GM18520 (cell line): ENCODE data around the gene IFIT1.
"Not testable (repeated sequence)": the region's sequence is repeated elsewhere in the genome, so short reads cannot be mapped to it uniquely, and the experiment has no call there.

Experiments used
- ATAC-seq: cut with Tn5 transposase; IDR thresholded peaks from one replicate; pipeline ENCODE4 v1.9.1; 2021; ENCODE audit not compliant: unreplicated experiment

Gene IFIT1

DNA sequence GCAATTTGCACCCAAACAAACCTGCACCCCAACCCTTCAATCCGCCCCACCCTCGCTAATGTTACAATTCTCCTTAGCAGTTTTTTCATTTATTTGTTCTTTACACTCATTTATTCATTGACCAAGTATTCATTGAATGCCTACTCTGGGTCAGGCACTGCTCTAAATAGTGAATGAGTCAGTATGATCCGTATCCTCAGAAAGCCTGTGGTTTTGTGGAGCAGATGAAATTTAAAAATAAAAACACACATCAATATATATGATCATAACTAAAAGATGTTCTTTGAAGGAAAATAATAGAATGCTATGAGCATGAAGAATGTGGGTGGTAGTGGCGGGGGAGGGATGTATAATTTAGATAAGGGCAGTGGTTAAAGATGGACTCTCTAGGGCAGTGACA lies 35.2 kb downstream of the IFIT1 start:
- ATAC-seq: no peak

DNA sequence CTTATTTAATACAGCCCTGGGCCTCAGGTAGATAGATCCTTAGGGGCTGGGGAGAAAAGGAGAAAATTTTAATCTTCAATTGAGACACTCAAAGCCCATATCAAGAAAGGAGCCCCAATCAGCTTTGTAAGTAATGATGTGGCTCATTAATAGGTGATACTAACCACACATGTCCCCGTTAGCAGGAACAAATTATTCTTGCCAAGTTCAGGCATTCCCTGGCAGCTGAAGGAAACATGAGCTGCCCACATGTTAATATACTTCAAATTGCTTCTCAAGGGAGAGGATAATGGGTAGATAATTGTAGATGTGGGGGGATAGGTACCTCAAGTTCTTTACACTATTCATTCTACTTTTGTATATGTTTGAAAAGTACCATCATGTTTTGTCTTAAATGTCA lies 36.5 kb downstream of the IFIT1 start:
- no peak for ATAC-seq

DNA sequence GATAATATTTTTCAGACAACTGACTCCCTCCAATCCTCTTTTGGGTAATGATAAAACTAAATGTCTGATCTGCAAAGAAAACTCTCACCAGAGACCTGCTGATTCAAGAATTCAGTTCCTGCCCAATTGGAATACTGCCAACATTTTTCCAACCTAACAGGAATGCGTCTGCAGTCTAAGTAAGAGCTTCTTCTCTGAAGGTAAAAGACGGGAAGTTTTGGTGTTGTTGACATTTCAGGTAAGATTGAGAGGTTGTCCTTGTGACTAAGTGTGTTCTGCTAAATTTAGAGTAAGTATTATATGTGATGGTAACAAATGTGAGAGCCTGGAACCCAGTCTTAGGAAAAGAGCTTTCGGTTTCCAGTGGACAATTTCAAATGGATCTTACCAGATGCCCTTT lies 39.6 kb downstream of the IFIT1 start:
- no peak for ATAC-seq

DNA sequence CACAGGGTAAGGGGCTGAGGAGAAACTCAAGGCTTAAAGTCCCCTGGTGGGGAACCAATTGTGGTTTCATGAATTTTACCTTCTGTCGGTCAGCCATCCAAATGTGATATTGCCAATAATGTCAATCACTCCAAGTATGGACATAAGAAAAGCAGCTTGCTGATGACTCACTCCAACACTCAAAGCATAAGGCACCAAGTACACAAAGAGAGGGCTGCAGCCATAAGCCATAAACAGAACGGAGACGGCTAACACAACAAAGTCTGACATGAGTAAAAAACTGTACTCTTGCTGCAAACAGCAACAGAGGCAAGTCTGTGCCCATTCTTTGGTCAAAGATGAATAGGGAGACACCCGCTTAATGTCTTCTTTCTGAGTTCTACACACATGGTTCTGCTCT lies 46.1 kb downstream of the IFIT1 start:
- ATAC-seq: no peak

DNA sequence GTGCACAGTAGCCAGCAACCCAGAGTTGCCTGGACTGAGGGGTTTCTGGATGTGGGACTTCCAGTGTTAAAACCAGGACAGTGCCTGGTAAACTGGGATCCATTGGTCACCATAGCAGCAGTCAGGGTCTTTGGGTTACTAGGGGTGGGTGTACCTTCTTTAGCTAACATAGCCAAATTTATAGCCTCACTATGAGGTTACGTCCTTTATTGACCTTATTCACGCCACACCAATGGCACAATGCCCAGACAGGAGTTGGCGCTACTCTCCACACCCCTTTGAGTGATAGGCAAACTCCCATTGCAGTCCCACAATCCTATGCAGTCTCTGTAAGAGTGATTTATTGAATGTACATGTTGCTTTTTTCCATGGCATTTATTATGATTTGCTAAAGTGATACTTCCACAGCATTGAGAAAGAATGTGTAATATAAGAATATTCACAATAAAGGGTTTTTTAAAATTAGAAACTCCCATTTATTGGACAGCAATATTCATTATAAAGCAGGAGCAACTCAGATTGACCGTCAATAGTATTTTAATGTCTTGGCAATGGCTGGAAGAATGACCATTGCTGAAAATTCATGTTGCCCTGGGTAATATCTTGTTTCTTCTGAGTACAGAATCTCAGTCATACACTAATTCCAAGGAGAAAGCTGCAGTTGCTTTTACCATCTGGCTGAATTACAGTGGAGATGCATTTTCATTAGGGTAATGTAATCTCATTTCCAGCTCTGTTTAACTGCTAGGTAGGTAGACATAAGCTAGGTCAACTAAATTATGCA lies 48.0 kb downstream of the IFIT1 start:
- ATAC-seq: no peak

DNA sequence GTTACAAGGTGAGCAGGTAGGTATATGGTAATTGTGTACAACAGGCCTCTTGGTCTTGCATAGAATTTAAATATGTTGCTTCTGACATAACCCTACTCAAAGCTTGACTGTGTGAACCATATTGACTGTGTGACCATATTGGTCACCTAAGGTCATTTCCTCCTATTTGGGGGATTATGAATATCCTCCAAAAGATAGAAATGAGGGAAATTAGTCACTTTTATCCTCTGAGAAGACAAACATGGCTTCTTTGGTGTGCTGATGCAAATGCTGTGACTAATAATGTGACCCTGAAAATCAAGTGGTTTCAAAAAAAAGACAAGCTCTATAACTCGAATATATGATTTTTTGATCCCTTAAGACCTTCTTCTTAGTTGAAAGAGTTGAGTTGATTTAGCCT lies 49.9 kb downstream of the IFIT1 start:
- ATAC-seq: no peak

DNA sequence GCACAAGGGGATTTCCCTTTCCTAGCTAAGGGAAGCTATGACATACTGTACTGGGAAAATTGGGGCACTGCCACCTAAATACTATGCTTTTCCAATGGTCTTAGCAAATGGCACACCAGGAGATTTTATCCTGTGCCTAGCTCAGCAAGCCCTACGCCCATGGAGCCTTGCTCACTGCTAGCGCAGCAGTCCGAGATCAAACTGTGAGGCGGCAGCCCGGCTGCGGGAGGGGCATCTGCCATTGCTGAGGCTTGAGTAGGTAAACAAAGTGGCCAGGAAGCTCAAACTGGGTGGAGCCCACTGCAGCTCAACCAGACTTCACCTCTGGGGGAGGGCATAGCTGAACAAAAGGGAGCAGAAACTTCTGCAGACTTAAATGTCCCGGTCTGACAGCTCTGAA lies 52.4 kb downstream of the IFIT1 start:
- ATAC-seq: not testable (repeated sequence)

DNA sequence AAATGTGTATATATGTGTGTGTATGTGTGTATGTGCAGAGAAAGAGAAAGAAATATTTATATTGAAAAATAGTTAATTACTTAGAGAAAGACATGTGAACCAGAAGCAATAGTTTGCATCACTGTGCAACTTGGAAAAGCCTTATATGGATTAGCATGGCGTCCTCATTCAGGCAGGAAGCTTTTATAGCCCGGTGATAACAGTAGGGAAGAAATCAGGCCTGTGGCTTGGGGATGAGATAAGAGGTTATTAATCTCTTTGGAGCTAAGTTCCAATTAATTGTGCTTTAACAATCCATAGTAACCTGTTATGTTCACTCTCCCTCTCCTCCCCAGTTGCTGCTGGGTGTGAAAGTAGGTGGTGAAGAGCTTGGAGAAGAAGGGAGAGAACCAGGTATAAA lies 58.5 kb downstream of the IFIT1 start:
- ATAC-seq: no peak

DNA sequence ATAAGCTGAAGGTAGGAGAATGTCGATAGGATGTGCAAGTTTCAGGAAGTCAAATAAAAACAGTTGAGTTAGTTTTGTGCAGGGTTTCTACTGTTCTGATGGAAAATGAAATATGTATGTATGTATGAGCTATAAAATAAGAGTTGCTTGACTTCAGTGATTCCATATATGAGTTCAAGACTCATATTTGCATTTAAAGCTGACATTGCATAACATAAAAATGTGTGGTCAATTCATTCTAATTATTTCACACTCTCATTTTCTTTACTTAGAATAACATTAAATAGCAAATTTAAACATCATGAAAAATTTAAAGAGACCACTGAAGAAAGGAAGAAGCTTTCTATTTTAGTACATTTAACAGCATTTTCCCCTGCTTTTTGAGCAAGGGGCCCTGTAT lies 59.8 kb downstream of the IFIT1 start:
- ATAC-seq: no peak

DNA sequence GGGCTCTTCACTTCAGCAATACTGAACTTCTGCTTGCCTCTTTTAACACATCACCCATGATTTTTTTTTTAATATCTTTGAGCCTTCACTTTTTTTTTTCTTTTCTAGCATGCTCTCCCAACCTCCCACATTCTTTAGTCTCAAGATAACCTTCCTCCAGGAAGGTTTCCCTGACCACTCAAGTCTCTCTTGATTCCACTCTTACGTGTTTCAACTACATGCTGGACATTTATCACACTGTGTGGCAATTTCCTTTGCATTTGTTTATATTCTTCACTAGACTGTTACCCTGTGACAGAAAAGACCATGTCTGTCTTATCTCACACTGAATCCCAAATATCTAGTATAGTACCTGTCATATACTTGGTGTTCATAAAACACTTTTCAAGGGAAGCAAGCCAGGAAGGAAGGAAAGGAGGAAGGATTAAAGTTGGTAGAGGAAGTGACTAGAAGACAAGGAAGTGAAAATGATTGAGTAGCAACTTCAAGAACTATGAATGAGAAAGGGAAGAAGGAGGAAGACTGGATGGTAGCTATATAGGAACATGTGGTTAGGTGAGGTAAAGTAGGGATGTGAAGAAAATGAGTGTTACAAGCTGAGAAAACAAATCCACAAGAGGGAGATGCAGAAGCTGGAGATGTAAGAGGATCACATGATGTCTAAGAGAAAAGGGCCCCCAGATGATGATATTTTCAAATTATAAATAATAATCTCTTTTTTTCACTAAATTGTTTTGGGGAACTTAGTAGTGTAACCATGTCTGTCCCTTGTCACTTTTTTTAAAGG lies 62.3 kb downstream of the IFIT1 start:
- ATAC-seq: no peak
